Effector CD4-positive, alpha-beta T cell (primary cell): ENCODE measurements around the gene NGRN.
A peak's percentile ranks its signal among the peaks of the same experiment; 100 is the strongest.
"Not testable (repeated sequence)": the region's sequence is repeated elsewhere in the genome, so short reads cannot be mapped to it uniquely, and the experiment has no call there.

Experiments used
- DNase-seq: peaks from one replicate; pipeline ENCODE4 v3.0.0-alpha.2; 2020

Gene NGRN

DNA sequence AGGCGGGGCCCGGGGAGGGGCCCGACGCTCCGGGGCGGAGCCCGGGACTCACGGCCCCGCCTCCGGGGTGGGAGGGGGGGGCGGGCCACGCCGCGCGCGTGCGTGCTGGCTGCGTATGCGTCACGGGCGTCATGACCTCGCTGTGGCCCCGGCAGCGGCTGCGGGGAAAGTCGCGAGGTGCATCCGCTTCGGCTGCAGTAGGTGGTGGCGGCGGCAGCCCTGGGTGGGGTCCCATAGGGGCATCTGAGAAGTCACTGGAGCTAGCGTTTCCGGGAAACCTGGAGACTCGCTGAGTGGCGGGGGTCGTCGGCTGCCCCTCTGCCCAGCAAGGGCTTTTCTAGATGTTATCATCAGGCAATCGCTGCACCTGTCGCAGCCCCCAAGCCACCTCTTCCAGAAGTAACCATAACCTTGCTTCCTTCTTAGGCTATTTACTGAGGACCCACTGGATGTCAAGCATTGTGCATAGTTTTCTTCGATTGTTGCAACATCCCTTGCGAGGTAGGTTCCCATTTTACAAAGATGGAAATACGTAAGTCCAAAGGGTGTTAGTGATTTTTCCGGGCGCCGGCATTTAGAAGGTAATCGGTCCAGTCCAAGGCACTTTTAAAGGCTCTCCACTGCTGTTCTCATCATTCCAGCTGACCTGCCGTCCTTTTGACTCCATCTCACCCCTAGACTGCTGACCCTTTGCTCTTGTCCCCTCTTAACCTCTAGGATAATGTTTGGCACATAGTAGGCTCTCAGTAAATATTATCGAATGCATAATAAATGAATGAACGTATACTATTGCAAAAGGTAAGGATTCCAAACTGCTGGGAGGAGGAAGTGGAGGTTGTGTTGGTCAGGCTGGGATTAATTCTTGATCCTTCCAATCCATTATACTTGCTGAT lies 31.1 kb upstream of the NGRN start, which contains the start of gene GDPGP1:
Gene GDPGP1, plus strand, starts transcription at position 114 of the 893 bp plus-strand sequence. CDS start 6,700 bp downstream, outside the sequence.
- no peak for DNase-seq

DNA sequence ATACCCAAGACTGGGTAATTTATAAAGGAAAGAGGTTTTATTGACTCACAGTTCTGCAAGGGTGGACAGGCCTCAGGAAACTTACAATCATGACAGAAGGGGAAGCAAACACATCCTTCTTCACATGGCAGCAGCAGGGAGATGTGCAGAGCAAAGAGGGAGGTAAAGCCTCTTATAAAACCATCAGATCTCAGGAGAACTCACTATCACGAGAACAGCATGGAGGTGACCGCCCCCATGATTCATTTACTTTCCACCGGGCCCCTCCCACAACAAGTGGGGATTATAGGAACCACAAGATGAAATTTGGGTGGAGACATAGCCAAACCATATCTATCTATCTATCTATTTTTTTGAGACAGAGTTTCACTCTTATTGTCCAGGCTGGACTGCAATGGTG lies 26.1 kb upstream of the NGRN start:
- DNase-seq = no peak

DNA sequence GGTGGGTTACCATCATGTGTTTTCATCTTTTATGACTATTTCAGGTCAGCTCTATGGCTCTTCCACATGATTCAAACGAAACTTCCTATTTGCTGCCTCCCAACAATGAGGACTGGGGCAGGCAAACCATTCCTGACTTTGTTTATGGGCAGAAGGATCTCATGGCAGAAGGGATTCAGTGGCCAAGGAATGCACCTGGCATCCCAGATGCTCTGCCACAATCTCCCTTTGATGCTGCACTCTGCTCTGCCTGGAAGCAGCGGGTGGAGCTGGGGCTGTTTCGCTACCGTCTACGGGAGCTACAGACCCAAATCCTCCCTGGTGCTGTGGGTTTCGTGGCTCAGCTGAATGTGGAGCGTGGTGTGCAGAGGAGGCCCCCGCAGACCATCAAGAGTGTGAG lies 24.6 kb upstream of the NGRN start:
- no peak for DNase-seq

DNA sequence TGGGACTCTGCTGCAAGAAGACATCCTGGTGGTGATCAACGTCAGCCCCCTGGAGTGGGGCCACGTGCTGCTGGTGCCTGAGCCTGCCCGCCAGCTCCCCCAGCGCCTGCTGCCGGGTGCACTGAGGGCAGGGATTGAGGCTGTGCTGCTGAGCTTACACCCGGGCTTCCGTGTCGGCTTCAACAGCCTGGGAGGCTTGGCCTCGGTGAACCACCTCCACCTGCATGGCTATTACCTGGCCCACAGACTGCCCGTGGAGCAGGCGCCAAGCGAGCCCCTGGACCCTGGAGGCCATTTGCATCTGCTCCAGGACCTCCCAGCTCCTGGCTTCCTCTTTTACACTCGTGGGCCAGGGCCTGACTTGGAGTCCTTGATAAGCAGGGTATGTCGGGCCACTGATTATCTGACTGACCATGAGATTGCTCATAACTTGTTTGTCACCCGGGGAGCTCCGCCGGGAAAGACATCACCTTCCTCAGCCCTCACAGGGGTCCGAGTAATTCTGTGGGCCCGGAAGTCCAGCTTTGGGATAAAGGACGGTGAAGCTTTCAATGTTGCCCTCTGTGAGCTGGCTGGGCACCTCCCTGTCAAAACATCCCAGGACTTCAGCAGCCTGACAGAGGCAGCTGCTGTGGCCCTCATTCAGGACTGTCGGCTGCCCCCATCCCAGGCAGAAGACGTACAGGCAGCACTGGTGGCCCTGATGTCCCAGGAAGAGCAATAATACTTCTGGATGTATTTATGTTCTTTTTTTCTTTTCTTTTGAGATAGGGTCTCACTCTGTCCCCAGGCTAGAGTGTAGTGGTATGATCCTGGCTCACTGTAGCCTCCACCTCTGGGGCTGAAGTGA lies 23.9 kb upstream of the NGRN start:
- no peak for DNase-seq

DNA sequence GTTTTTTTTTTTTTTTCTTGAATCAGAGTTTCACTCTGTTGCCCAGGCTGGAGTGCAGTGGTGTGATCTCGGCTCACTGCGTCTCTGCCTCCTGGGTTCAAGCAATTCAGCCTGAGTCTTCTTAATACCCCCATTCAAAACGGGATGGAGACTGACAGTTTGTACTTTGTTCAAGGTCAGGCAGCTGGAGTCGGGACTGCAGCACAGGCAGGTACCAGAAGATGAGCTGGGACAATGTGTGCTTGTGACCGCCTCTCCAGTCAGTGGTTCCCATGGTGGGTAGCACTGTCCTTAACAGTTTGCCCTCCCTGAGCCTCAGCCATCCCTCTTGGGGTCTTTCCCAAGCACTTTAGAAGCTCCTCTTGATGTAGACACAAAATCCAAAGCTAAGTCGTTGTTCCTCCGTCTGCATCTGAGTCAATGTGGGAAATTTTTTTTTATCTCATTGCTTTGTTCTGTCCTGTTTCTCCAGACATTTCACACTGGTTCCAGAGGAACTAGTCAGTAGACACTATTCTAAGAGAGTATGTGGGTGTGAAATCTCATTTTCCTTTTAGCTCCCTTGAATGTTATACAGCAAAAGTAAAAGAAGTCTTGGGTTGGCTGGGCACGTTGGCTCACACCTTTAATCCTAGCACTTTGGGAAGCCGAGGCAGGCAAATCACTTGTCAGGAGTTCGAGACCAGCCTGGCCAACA lies 21.4 kb upstream of the NGRN start:
- no peak for DNase-seq

DNA sequence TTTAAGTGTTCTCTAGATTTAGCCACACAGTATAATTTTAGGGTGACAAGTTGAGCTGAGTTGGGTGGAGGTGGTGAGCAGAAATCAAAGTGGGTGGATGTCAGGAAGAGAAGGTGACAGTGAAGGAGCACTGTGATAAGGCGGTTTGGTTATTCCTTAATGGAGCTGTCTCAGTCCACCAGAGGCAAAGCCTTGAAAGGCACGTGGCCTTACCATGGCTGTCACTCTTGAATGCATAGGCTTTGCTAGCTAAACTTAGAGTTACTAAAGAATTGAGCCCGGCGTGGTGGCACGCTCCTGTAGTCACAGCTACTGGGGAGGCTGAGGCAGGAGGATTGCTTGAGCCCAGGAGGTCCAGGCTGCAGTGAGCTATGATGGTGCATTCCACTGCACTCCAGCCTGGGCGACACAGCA lies 16.7 kb upstream of the NGRN start:
- DNase-seq = no peak

DNA sequence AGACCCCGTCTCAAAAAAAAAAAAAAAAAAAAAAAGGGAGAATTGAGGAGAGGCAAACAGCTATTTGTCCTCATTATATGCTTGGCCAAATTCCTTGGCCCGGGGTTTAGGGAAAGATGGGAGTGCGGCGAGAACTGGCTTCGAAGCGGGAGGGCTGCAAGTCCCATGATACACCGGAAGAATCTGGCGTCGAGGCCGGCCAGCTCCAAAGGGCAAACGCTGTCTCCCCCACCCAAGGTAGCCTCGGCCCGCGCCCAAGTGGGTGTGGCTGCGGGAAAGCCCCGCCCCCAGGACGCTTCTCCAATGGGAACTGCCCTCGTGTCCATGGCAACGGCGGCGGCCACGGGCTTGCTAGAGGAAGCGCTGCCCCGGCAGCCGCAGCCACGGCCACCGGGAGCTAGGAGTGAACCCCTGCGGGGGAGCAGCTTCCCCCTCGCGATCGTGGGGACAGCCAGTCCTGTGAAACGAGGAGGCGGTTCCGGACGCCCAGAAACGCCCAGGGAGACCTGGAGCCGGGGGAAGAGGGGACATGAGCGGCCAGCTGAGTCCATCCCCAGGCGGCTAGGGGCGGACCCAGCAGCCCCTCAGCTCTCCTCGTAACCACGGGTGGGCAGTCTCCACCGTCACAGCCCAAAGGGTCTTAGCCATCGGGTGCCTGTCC lies 16.1 kb upstream of the NGRN start, which contains the start of gene TTLL13:
Gene TTLL13, plus strand, starts transcription at position 354 of the 661 bp plus-strand sequence. CDS start 1,075 bp downstream, outside the sequence.
- no peak for DNase-seq

DNA sequence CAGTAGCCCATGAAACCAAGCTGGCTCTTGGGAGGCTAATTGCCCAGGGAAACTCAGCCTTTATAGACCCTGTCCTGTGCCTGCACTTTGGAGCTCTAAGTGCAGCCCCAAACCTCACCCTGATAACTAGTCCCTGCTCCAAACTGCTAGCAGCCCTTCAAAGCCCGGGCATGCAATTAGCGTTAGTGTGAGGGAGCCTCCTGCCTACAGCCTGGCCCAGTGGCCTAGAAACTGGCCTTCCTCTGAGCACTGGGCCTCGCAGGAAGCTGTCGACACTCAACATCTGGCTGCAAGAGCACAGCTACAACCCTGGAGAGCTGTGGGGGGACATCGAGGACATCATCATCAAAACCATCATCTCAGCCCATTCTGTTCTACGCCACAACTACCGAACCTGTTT lies 7.7 kb upstream of the NGRN start:
- no peak for DNase-seq

DNA sequence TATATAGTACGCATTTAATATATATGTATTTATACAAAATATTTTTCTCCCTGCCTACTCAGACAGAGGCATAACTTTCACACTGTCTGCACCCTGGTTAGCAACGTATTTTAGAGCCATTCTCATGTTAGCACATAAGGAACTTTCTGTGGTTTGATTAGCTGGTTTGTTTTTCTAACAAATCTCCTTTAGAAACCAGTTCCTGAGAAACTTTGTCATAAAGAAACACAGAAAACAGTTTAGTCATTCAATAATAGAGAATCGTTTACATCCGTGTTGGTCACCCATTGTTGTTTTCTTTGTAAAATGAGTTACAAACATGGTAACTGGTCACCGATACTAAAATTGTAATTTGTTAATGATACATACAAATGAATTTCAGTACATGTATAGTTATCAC lies 5.9 kb upstream of the NGRN start:
- no peak for DNase-seq

DNA sequence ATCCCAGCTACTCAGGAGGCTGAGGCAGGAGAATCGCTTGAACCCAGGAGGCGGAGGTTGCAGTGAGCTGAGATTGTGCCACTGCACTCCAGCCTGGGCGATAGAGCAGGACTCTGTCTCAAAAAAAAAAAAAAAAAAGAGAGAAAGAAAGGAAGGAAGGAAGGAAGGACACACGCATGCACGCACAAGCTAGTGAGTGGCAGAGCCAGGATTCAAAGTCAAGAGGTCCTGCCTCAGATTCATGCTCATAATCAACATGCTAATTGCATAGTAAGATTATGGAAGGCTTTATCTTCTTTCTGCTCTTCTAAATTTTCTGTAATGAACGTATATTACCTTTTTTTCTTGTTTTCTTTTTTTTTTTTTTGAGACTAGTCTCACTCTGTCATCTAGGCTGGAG lies 4.7 kb upstream of the NGRN start:
- not testable (repeated sequence) for DNase-seq

DNA sequence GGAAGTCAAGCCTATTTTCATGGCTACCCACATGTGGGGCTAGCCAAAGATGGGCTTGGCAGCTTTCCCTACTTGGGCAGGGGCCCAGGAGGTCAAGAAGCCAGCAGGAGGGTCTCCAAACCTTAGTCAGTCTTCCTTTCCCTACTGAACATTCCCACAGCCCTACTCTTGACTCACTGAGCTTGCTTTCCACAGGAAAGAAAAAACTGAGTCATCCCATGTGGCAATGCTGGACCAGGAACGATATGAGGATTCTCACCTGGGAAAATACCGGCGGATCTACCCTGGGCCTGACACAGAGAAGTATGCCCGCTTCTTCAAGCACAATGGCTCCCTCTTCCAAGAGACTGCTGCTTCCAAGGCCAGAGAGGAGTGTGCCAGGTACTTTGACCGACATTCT lies 3.7 kb upstream of the NGRN start:
- no peak for DNase-seq

DNA sequence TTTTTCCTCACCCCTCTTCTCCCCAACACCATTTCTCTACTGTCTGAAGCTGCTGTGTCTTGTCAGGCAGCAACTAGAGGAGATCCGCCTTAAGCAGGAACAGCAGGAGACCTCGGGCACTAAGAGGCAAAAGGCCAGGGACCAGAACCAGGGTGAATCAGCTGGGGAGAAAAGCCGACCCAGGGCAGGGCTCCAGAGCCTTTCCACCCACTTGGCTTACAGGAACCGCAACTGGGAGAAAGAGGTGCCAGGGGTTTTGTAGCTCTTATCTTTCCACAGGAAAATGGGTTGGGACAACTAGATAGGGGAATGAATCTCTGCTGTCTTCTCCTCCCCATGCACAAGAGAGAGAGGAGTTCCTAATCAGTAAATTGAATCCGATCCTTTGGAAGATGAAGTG lies 3.0 kb upstream of the NGRN start:
- DNase-seq = no peak

DNA sequence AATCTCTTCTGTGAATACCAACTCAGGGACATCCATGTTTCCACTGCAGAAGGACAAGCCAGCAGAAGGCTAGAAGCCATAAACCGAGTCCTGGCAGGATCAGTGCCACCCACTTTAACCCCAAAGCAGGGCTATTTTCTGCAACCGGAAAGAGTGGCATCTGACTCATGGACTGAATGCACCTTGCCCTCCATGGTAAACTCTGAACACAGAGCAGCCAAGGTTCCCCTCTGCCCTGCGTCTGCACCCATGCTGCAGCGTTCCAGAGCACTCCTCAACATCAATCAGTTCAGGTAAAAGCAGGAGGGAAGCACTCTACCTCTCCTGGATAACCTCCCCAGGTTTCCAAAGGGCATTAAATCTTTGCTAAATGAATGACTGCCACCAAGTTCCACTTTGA lies 801 bp upstream of the NGRN start:
- DNase-seq = peak; percentile 8

DNA sequence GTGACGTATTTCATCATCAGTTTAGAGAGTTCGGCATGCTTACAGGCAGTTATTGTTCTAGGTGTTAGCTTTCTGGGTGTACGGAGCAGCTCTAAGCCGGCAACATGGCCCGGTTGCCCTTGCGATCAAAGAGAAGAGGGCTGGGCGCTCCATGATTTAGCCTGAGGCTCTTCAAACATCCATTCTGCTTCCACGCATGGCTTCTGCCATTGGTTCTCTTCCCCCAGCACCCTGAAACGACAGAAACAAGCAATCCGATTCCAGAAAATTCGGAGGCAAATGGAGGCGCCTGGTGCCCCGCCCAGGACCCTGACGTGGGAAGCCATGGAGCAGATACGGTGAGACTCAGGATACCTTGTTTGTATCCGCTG lies 574 bp downstream of the NGRN start:
- no peak for DNase-seq

DNA sequence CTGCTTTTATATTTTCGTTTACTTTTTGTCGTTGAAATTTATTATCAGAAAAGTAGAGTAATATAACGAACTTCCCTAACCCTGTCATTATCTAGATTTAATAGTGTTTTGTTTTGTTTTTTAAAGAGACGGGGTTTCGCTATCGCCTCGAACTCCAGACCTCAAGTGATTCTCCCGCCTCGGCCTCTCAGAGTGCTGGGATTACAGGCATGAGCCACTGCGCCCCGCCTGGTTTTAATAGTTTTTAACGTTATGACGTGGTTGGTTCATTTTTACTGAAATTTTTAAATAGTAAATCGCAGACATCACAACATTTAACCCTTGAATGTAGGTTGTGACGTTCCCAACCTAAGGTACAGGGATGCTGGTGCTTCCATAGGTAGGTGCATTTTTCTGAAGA lies 1.0 kb downstream of the NGRN start:
- DNase-seq = no peak

DNA sequence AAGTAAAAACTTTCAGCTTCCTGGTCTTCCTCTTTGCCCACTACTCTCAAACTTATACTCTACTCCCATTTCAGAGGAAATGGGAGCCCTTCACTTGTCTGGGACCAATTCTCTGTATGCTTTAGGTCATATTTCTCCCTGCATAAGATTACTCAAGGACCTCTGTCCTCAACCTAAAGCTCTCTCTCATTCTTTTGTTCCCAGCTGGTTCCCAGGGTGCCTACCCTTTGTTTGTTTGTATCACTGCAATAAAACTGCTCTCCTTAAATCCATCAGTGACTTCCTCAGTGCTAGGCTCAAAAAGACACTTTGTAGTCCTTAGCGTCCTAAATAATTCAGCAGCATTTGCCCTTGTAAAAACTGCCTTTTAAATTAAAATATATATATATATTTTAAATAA lies 2.9 kb downstream of the NGRN start:
- DNase-seq = no peak

DNA sequence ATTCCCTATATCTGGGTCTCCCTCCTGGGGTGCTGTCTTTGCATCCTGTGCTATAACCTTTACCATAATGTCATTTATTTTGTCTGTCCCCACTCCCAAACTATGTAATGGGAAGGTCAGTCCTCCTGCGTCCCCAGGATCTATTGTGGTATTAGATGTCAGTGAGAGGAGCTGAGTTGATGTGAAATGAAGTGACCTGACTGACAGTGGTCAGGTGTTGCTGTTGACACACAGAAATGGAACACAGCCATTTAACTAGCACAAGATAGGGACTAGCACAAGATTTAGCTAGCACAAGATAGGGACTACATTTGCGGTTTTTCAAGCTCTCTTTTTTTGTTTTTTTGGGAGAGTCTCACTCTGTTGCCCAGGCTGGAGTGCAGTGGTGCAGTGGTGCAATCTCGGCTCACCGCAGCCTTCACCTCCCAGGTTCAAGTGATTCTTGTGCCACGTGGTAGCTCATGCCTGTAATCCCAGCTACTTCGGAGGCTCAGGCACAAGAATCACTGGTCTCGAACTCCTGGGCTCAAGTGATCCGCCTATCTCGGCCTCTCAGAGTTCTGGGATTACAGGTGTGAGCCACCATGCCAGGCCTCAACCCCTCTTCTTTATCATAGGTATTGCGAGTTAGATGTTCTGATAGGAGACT lies 5.2 kb downstream of the NGRN start:
- no peak for DNase-seq

DNA sequence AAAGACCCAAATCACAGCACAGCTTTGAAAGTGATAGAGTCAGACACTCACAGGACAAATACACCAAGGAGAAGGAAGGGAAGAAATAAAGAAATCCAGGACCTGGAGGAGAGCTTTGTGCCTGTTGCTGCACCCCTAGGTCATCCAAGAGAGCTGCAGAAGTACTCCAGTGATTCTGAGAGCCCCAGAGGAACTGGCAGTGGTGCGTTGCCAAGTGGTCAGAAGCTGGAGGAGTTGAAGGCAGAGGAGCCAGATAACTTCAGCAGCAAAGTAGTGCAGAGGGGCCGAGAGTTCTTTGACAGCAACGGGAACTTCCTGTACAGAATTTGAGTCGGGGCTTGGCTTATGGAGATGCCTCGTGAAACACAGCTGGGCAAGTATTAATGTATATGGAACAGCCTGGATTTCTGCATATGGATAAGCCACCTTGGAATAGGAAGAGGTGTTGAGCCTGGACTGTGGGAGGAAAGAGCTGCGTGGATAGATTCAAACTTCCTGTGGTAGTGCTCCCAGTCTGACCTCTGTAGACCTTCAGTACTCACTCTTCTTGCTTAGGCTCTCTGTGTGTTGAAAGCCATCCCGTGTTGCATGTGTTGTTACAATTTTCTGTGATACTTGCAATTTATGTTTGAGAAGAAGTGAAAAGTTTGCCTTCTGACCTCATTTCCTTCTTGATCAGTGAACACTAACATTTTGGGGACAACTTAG lies 6.1 kb downstream of the NGRN start:
- no peak for DNase-seq

DNA sequence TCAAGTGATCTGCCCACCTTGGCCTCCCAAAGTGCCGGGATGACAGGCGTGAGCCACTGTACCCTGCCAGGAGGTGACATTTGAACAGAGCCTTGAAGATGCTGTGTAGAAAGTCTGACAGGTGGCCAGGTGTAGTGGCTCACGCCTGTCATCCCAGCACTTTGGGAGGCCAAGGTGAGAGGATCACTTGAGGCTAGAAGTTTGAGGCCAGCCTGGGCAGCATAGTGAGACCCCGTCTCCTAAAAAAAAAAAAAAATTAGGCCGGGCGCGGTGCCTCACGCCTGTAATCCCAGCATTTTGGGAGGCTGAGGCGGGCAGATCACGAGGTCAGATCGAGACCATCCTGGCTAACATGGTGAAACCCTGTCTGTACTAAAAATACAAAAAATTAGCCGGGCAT lies 13.0 kb downstream of the NGRN start:
- not testable (repeated sequence) for DNase-seq

DNA sequence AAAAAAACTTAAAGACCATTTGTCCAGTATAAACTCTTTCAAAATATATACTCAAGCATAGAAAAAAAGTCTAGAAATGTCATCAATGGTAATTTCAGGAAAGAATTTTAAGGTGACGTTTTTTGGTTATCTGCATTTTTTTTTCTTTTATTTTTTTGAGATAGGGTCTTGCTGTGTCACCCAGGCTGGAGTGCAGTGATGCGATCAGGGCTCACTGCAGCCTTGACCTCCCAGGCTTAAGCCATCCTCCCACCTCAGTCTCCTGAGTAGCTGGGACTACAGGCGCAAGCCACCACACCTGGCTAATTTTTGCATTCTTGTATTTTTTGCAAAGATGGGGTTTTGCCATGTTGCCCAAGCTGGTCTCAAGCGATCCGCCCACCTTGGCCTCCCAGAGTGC lies 15.3 kb downstream of the NGRN start:
- DNase-seq = not testable (repeated sequence)

DNA sequence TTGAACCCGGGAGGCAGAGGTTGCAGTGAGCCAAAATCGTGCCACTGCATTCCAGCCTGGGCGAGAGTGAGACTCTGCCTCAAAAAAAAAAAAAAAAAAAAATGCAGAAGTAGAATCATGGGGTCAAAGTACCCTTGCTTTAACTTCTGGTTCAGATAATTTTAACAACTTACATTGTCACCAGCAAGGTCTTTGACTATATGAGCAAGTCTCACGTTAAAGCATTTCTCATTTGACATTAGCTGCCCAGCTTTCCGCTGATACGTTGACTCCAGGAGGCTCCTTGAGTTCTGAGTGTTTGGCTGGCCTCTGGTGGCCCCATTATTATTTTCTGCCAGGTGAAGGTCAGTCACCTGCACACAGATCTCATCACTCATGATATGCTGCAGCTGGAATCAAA lies 16.2 kb downstream of the NGRN start:
- not testable (repeated sequence) for DNase-seq
